Central memory CD8-positive, alpha-beta T cell (primary cell): ENCODE measurements around the gene FBXO24.

Experiments used
- ATAC-seq: fragments of 150-1000 bp; cut with Tn5 transposase; replicated peaks from 2 replicates; pipeline ENCODE4 v1.10.0; 2022; ENCODE audit warnings: mild to moderate bottlenecking, moderate FRiP score, moderate number of reproducible peaks; ENCODE audit not compliant: poor library complexity, severe bottlenecking; ENCODE audit errors: extremely low read depth
- DNase-seq, 2 donors: peaks; one replicate each; pipeline ENCODE4 v3.0.0; 2021; ENCODE audit warnings: low spot score in 2 of 2
- H3K27ac Mint-ChIP-seq: one replicate; pipeline ENCODE4 v1.8.0; 2022; ENCODE audit warnings: low read depth, mild to moderate bottlenecking, moderate library complexity, mixed read lengths
- H3K27me3 Mint-ChIP-seq: one replicate; pipeline ENCODE4 v1.8.0; 2022; ENCODE audit warnings: mixed read lengths
- H3K36me3 Mint-ChIP-seq: one replicate; pipeline ENCODE4 v1.8.0; 2022; ENCODE audit warnings: mild to moderate bottlenecking, moderate library complexity, mixed read lengths; ENCODE audit not compliant: insufficient read depth
- H3K4me1 Mint-ChIP-seq: one replicate; pipeline ENCODE4 v1.8.0; 2022; ENCODE audit warnings: mixed read lengths
- H3K4me3 Mint-ChIP-seq: one replicate; pipeline ENCODE4 v1.8.0; 2022; ENCODE audit warnings: mild to moderate bottlenecking, moderate library complexity, mixed read lengths
- H3K9me3 Mint-ChIP-seq: one replicate; pipeline ENCODE4 v1.8.0; 2022; ENCODE audit warnings: mixed read lengths

FBXO24 gene

DNA sequence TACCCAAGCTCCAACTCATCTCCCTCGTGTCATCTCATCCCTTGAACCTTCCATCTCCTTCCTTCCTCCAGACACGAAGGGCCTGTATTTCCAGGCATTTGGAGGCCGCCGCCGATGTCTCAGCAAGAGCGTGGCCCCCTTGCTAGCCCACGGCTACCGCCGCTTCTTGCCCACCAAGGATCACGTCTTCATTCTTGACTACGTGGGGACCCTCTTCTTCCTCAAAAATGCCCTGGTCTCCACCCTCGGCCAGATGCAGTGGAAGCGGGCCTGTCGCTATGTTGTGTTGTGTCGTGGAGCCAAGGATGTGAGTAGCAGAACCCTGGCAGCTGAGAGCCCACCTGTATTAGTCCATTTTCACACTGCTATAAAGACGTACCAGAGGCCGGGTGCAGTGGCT, 5.5 kb downstream of the FBXO24 start:
- Mint-ChIP-seq H3K27me3 (peaks cover 21% of the 10 kb centered on the region), H3K9me3 (no peaks in the 10 kb centered on the region), H3K36me3 (no peaks in the 10 kb centered on the region), H3K27ac (no peak overlapping the region), H3K4me3 (no peak overlapping the region), H3K4me1 (peaks cover 2% of the 10 kb centered on the region)
- ATAC-seq: no peak
- no peak for DNase-seq

DNA sequence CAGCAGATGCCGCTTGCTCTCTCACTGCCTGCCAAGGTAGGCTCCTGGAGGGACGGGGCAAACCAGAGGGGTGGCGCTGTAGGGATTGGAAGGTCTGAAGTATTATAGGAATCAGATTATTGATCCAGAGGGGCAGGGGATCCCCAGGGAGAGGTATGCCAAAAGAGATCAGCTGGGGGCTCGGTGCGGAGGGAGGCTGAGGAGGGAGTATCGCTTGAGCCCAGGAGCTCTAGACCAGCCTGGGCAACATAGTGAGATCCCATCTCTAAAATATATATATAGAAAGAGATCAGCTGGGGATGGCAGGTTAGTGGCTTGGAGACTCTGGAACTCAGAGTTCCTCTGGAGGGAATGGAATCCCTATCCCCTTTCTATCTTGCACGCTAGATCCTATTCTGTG, 9.1 kb downstream of the FBXO24 start:
- H3K27me3 Mint-ChIP-seq: peaks cover 16% of the 10 kb centered on the region
- H3K9me3 Mint-ChIP-seq: no peaks in the 10 kb centered on the region
- H3K36me3 Mint-ChIP-seq: no peaks in the 10 kb centered on the region
- H3K4me3 Mint-ChIP-seq: no peak overlapping the region
- ATAC-seq: no peak
- no peak overlapping the region for H3K27ac Mint-ChIP-seq
- no peaks in the 10 kb centered on the region for H3K4me1 Mint-ChIP-seq
- no peak for DNase-seq

DNA sequence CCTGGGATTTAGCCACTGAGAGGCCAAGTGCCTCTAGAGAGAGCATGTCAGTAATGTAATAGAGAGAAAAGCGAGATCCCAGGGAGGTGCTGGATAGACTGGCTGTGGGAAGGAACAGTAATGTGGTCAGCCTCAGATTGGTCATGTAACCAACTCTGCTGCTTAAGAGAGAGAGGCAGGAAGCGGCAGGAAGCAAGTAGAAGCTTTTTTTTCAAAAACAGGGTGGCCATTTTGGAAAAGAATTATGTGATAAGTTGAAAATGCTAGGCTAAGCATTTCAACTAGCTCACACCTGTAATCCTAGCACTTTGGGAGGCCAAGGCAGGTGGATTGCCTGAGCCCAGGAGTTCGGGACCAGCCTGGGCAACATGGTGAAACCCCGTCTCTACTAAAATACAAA, 12.3 kb downstream of the FBXO24 start:
- ATAC-seq: no peak

DNA sequence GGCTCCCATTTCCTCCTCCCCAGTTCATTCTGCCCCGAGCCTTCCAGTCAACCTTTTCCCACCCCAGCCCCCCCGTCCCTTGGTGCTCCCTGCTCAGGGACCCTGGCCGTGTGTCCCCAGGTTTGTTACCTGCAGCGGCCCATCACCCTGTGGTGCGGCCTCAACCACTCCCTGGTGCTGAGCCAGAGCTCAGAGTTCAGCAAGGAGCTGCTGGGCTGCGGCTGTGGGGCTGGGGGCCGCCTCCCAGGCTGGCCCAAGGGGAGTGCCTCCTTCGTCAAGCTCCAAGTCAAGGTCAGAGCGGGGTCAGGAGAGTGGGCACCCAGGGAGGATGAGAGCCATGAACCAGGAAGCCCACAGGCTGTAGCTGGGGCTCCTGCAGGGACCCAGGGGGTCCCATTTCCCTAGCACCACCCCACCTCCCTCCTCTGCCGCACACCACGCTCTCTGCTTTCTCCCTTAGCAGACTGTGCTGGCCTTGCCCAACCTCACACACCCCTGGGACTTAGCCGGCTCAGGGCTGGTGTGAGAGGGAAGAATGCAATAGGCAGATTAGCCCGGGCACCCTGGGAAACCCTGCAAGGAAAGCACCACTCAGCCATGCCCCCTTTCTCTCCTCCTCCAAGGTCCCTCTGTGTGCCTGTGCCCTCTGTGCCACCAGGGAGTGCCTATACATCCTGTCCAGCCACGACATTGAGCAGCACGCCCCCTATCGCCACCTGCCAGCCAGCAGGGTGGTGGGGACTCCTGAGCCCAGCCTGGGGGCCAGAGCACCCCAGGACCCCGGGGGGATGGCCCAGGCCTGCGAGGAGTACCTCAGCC, 14.0 kb downstream of the FBXO24 start:
- no peaks in the 10 kb centered on the region for H3K27me3 Mint-ChIP-seq

More for the DNA sequence above, 12.3 kb downstream of the FBXO24 start:
- Mint-ChIP-seq H3K27ac (no peak overlapping the region), H3K36me3 (no peaks in the 10 kb centered on the region), H3K27me3 (no peaks in the 10 kb centered on the region), H3K9me3 (no peaks in the 10 kb centered on the region), H3K4me1 (peaks cover 2% of the 10 kb centered on the region), H3K4me3 (no peak overlapping the region)
- DNase-seq: no peak

DNA sequence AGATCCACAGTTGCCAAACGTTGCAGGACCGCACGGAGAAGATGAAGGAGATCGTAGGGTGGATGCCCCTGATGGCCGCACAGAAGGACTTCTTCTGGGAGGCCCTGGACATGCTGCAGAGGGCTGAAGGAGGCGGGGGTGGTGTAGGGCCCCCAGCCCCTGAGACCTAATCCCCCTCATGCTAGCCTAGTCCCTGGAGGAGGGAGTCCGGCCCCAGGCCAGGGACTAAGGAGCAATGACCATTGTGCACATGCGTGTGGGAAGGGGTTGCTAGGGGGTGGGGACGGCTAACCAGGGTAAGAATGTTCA, 14.6 kb downstream of the FBXO24 start:
- DNase-seq (no peak), ATAC-seq (no peak)
- Mint-ChIP-seq H3K27me3 (no peaks in the 10 kb centered on the region), H3K36me3 (no peaks in the 10 kb centered on the region), H3K27ac (no peak overlapping the region), H3K9me3 (no peaks in the 10 kb centered on the region), H3K4me3 (no peak overlapping the region), H3K4me1 (peaks cover 17% of the 10 kb centered on the region)

More for the DNA sequence above, 14.0 kb downstream of the FBXO24 start:
- DNase-seq (no peak), ATAC-seq (no peak)
- Mint-ChIP-seq H3K4me1 (peaks cover 11% of the 10 kb centered on the region), H3K4me3 (no peak overlapping the region), H3K27ac (no peak overlapping the region), H3K36me3 (no peaks in the 10 kb centered on the region), H3K9me3 (no peaks in the 10 kb centered on the region)

DNA sequence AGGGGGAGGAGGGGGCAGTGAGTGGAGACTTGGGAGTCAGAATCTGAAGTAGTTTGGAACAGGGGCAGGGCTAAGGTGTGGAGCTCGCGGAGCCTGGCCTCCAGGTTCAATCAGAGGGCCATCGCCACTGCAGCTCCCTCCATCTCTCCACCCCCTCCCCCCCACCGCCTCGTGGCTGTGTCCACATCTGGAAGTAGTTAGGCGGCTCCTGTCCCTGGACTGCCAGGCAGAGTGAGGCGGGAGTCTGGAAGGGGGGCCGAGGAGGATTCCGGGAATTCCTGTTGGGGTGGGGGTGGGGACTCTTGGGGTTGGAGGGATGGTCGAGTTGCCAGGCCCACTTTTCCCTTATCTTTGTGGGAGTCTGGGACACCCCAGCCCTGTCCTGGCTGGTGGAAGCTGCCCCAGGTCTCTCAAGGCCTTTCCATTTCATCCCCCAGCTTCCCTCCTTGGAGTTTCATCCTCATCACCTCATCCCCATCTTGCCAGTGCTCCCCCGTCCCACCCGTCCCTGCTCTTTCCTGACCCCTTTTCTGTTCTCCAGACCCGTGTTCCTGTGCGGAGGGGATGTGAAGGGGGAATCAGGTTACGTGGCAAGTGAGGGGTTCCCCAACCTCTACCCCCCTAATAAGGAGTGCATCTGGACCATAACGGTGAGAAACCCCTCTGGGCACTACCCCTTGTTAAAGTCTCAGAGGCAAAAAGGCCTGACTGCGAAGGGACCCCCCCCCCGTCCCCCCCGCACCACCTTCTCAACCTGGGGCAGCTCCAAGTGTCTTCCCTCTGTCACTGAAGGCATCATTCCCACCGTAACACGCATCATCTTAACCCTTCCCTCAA, 17.0 kb downstream of the FBXO24 start:
- ATAC-seq (no peak), DNase-seq (no peak)
- no peaks in the 10 kb centered on the region for H3K9me3 Mint-ChIP-seq
- peak overlapping the region; percentile 93 for H3K27ac Mint-ChIP-seq
- no peaks in the 10 kb centered on the region for H3K27me3 Mint-ChIP-seq
- H3K36me3 Mint-ChIP-seq: peaks cover 2% of the 10 kb centered on the region
- peak overlapping the region; percentile 85 for H3K4me3 Mint-ChIP-seq
- H3K4me1 Mint-ChIP-seq: peaks cover 17% of the 10 kb centered on the region

DNA sequence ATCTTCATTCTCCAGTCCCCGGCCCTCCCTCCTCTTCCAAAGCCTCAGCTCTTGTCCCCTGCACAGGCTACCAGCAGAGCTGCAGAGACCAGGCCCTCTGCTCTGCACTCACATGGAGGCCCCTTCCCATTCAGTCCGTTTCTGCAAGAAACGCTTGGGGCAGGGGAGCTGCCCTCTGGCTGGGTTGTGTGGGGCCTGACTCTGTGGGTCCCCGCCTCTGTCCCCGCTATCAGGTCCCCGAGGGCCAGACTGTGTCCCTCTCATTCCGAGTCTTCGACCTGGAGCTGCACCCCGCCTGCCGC, 17.5 kb downstream of the FBXO24 start:
- DNase-seq (no peak), ATAC-seq (peak; percentile 5)
- Mint-ChIP-seq H3K36me3 (peaks cover 4% of the 10 kb centered on the region), H3K9me3 (no peaks in the 10 kb centered on the region), H3K4me3 (peak overlapping the region; percentile 85), H3K27me3 (no peaks in the 10 kb centered on the region), H3K4me1 (peaks cover 17% of the 10 kb centered on the region), H3K27ac (peak overlapping the region; percentile 93)

DNA sequence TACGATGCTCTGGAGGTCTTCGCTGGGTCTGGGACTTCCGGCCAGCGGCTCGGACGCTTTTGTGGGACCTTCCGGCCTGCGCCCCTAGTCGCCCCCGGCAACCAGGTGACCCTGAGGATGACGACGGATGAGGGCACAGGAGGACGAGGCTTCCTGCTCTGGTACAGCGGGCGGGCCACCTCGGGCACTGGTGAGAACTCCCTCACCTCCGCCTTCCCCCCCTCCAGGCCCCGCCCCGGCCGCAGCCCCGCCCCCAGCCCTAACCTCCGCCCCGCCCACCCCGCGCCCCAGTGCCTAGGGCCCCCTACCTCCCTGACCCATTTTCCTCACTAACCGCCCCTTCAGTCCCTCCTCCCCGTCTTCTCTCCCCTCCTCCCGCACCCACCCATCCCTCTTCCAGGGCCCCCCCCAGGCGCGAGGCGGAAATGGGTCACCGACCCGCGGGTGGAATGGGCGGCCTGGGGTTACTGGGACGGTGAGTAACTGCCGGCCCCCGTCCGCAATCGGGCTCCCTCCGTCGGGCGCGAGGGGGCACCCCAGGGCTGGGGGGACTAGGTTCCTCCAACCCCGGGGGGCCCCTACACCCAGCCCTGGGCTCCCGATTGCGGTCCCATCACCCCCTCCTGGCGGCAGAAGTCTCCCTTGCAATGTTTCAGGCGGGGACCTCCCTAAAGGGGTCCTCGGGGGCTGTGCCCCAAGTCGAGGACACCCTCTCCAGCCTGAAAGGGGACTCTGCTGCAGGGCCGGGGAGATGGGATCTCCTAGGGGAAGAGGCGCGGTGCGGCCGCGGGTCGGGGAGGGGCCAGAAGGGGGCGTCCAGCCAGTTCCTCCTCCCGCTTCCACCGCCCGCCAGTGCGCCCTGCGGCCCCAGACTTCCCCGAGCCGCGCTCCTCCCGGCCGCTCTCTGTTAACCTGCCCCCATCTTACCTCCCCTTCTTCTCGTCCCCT, 18.2 kb downstream of the FBXO24 start:
- Mint-ChIP-seq H3K4me3 (peak overlapping the region; percentile 85), H3K4me1 (peaks cover 17% of the 10 kb centered on the region), H3K36me3 (peaks cover 5% of the 10 kb centered on the region), H3K9me3 (no peaks in the 10 kb centered on the region), H3K27me3 (no peaks in the 10 kb centered on the region), H3K27ac (peak overlapping the region; percentile 93)
- ATAC-seq (peak; percentile 69), DNase-seq (peak; percentile 55 to 62)

DNA sequence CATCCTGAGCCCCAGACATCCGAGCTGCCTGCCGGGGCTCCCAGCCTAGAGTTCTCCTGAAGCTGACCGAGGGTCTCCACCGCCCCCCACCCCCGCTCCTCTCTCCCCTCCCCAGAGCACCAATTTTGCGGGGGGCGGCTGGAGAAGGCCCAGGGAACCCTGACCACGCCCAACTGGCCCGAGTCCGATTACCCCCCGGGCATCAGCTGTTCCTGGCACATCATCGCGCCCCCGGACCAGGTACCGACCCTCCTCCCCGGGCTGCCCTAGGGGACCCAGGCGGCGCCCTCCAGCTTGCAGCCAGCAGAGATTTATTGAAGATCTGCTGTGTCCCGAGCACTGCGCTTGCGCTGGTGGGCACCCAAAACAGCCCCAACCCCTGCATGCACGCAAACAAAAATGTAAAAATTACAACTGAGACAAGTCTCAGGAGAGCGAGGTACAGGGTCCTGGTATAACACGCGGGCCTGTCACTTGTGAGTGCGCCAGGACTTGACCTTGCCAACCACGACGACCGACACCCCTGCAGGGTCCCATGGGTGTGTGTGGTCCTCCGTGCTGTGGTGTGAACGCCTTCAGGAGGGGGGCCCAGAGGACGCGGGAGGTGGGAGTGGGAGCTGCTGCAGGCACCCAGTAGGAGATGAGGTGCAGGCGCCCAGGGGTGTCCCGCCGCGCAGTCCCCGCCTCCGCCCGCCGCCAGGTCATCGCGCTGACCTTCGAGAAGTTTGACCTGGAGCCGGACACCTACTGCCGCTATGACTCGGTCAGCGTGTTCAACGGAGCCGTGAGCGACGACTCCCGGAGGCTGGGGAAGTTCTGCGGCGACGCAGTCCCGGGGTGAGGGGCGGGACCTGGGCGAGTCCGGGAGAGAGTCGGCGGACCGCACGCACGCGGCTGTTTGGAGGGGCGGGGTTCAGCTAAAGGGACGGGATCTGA, 19.1 kb downstream of the FBXO24 start:
- Mint-ChIP-seq H3K36me3 (peaks cover 5% of the 10 kb centered on the region), H3K9me3 (no peaks in the 10 kb centered on the region), H3K4me1 (peaks cover 17% of the 10 kb centered on the region), H3K27ac (no peak overlapping the region), H3K4me3 (peak overlapping the region; percentile 85), H3K27me3 (no peaks in the 10 kb centered on the region)
- no peak for DNase-seq
- peak; percentile 20 for ATAC-seq

DNA sequence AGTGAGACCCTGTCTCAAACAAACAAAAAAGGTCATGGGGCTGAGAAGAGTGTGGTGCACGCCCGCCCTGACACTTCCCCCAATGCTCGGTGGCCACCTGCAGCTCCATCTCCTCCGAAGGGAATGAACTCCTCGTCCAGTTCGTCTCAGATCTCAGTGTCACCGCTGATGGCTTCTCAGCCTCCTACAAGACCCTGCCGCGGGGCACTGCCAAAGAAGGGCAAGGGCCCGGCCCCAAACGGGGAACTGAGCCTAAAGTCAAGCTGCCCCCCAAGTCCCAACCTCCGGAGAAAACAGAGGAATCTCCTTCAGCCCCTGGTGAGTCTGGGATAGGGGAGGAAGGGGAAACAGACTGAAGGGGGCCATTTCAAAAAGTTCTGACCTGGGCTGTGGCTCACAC, 20.2 kb downstream of the FBXO24 start:
- H3K27me3 Mint-ChIP-seq: no peaks in the 10 kb centered on the region
- ATAC-seq (no peak), DNase-seq (no peak)
- H3K4me3 Mint-ChIP-seq: peak overlapping the region; percentile 85
- peaks cover 5% of the 10 kb centered on the region for H3K36me3 Mint-ChIP-seq
- H3K27ac Mint-ChIP-seq: no peak overlapping the region
- H3K9me3 Mint-ChIP-seq: no peaks in the 10 kb centered on the region
- peaks cover 17% of the 10 kb centered on the region for H3K4me1 Mint-ChIP-seq

DNA sequence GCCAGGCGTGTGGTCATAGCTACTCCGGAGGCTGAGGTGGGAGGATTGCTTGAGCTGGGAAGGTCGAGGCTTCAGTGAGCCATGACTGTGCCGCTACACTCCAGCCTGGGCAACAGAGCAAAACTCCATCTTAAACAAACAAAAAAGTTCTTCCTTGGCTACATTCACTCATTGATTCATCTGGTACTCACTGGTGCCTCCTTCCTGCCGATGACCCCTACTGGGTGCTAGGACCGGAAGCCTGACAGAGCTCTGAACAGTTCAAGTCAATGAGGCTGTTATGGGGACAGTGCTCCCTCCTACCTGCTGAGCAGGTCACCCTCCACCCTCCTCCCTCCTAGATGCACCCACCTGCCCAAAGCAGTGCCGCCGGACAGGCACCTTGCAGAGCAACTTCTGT, 21.0 kb downstream of the FBXO24 start:
- Mint-ChIP-seq H3K9me3 (no peaks in the 10 kb centered on the region), H3K4me1 (peaks cover 20% of the 10 kb centered on the region), H3K36me3 (peaks cover 10% of the 10 kb centered on the region), H3K4me3 (peak overlapping the region; percentile 35), H3K27ac (no peak overlapping the region), H3K27me3 (no peaks in the 10 kb centered on the region)
- ATAC-seq (no peak), DNase-seq (no peak)
